Adrenal gland (tissue), 5 donors: ENCODE data around the gene ANKS3.

ENCODE experiments used
- POLR2A ChIP-seq, 2 donors: fragments of 450-650 bp; IDR thresholded peaks; one replicate each; pipeline ENCODE4 v1.6.1; 2017; ENCODE audit warnings: antibody characterized with exemption in 2 of 2, mild to moderate bottlenecking in 2 of 2, moderate library complexity in 1 of 2
- TF ChIP-seq, protein P1 (sequence below), 6 experiments: fragments of 450-650 bp in 4 of 6; fragments of 200-600 bp in 2 of 6; sonication (generic) in 1 of 6; IDR thresholded peaks; 1 replicate in 5 of 6; 2 replicates in 1 of 6; pipeline versions ENCODE4 v1.5.1 to v1.8.0; 2016 to 2021; ENCODE audit warnings: antibody characterized with exemption in 6 of 6, mild to moderate bottlenecking in 2 of 6, moderate library complexity in 1 of 6
- donor health status: DM: no; HTN: no; CAD: no.

DNA sequence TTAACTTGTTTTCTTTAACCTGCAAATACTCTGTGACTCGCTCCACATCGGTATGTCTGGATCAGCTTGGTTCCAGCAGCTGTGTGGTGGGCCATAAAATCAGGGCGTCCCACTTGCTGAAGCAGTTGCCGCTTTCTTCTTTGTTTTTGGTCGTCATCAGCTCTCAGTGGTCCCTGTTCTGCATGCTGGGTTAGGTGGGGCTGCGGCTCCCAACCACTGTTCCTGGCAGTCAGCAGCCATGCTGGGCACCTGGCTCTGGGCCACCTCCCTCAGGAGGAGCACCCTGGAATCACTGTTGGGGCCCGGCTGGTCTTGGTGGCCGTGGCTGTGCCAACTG, 86.5 kb downstream of the ANKS3 start:
- TF ChIP-seq, protein P1, sequence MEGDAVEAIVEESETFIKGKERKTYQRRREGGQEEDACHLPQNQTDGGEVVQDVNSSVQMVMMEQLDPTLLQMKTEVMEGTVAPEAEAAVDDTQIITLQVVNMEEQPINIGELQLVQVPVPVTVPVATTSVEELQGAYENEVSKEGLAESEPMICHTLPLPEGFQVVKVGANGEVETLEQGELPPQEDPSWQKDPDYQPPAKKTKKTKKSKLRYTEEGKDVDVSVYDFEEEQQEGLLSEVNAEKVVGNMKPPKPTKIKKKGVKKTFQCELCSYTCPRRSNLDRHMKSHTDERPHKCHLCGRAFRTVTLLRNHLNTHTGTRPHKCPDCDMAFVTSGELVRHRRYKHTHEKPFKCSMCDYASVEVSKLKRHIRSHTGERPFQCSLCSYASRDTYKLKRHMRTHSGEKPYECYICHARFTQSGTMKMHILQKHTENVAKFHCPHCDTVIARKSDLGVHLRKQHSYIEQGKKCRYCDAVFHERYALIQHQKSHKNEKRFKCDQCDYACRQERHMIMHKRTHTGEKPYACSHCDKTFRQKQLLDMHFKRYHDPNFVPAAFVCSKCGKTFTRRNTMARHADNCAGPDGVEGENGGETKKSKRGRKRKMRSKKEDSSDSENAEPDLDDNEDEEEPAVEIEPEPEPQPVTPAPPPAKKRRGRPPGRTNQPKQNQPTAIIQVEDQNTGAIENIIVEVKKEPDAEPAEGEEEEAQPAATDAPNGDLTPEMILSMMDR (IDR thresholded peaks at IDR 0.05), result no peak
- TF ChIP-seq POLR2A (IDR thresholded peaks at IDR 0.05), result no peak
